ENCODE data around the gene TGFBR2.

Gene TGFBR2

DNA sequence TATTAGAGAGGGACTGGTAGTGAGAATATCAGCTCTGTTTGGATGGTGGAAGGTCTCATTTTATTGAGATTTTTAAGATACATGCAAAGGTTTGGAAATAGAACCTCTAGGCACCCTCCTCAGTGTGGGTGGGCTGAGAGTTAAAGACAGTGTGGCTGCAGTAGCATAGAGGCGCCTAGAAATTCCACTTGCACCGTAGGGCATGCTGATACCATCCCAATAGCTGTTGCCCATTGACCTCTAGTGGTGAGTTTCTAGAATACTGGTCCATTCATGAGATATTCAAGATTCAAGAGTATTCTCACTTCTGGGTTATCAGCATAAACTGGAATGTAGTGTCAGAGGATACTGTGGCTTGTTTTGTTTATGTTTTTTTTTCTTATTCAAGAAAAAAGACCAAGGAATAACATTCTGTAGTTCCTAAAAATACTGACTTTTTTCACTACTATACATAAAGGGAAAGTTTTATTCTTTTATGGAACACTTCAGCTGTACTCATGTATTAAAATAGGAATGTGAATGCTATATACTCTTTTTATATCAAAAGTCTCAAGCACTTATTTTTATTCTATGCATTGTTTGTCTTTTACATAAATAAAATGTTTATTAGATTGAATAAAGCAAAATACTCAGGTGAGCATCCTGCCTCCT, 87.2 kb downstream of the TGFBR2 start:
- peak; percentile 73 for DNase-seq (ENCODE audit: low spot score)

GRCh38 chr3:30694148-30694547, 87.7 kb downstream of the TGFBR2 start:
- DNase-seq (ENCODE audit: low spot score): no peak

DNA sequence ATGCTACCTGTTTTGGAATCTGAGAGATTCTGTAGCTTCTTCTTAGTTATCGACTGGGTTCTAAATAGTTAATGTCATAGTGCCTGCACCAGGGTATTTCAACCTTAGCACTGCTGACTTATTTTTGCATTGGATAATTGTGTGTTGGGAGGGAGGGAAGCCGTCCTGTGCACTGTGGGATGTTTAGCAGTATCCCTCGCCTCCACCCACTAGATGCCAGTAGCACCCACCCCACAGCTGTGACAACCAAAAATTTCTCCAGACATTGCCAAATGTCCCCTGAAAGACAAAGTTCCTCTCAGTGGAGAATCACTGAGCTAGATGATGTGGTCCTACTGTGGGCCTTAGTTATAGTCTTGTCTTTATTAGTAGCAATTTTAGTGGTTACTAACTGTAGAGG, 88.3 kb downstream of the TGFBR2 start:
- no peak for DNase-seq (ENCODE audit: low spot score)

- peak; percentile 19 for DNase-seq (ENCODE audit: low spot score)
Measured at GRCh38 chr3:30695302-30696061, 89.1 kb downstream of the TGFBR2 start.

GRCh38 chr3:30696403-30696819, 90.0 kb downstream of the TGFBR2 start:
- DNase-seq (ENCODE audit: low spot score): no peak

DNA sequence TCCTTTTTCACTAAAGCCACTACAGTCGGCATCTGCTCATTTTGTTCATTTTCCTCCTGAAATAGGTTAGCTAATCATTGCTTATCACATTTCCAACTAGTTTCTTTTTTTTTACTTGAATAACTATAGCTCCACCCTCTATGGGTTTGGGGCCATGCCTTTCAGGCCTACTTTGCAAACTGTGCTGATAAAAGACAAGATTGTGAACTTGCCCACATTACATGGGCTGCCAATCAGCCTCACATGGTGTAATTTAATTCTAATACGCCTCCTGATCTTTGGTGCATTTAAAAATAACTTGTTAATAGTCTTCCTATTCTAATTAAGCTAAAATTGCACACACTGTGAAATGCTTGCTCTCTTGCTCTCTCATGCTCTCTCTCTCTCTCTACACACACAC, 90.5 kb downstream of the TGFBR2 start:
- DNase-seq (ENCODE audit: low spot score): no peak

DNA sequence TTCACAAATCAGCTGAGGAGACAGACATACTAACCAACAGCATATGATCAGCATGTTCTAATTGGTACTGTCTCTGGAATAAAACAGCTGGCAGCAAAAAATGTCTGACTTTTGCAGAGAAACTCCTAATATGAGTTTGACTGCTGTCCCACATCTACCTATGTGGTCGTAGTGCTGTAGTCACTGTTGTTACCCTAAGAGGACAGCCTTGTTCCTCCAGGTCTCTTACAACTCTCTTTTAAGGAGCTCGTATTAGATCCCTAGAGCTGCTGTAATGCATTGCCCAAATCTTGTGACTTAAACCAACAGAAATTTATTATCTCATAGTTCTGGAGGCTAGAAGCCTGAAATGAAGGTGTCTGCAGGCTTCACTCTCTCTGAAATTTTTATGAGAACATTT, 92.1 kb downstream of the TGFBR2 start:
- DNase-seq (ENCODE audit: low spot score): no peak

DNA sequence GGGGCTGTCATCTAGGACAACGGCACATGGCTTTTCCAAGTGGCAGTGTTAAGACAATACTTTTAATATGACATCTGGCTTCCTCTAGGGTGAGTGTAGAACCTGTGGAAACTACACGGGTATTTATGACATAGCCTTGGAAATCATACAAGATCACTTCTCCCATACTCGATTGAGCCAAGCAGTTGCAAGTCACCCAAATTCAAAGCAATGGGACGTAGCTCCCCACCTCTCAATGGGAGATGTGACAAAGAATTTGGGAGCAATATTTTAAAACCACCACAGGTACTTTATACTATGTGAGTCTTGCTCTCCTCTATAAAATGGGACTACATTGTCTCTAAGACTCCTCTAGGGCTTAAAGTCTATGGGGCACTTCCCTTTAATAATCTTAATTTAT, 93.5 kb downstream of the TGFBR2 start:
- no peak for DNase-seq (ENCODE audit: low spot score)

DNA sequence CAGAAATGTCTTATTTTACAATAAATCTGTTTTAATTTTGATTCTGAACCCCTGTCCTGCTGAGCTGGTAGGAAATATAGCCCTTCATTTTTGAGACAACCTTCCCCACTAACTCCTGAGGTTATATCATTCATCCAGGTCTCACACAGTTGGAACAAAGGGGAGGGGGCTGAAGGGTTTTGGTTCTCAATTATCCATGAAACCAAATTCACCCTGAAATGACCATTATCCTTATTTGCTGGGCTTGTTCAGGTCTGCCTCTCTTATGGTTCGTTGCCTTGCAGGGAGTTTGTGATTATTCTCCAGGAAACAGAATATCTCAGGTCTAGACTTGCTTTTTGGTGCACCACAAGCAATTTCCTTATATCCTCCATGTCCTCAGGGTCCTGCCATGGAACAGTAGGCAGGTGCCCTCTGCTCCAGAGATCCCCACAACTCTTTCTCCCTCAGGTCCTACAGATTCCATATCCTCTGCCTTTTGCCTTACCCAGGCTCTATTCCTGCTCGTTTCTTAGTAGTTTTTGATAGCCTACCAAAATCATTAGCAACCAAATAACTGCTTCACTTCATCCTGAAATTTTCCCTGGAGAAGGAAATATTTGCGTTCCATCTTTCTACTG, 94.4 kb downstream of the TGFBR2 start:
- DNase-seq (ENCODE audit: low spot score): no peak

DNA sequence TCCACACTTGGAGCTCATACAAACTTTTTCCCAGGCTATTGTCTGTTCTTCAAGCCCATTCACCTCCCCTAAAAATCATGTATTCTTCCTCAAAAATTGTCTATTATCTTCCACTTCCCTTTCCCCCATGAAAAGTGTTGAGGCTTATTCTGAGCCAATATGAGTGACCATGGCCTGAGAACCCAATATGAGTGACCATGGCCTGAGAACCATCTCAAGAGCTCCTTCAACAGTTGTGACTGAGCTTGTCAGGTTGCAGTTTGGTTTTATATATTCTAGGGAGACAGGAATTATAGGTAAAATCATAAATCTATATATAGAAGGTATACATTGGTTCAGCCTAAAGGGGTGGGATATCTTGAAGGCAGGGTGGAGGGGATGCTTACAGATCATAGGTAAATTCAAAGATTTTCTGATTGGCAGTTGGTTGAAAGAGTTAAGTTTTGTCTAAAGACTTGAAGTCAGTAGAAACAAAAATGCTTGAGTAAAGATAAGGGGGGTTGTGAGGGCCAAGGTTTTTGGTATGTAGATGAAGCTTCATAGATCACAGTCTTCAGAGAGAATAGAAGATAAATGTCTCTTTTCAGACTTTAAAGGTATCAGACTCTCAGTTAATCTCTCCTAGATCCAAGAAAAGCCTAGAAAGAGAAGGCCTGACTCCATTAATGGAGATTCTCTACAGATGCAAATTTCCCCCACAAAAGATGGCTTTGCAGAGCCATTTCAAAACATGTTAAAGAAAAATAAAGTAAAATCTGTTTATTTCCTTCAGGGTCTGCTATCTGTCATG, 95.8 kb downstream of the TGFBR2 start:
- DNase-seq (ENCODE audit: low spot score): no peak

- no peak for DNase-seq (ENCODE audit: low spot score)
Measured at GRCh38 chr3:30702828-30703397, 96.5 kb downstream of the TGFBR2 start.

- no peak for DNase-seq (ENCODE audit: low spot score)
Measured at GRCh38 chr3:30704931-30705890, 98.8 kb downstream of the TGFBR2 start.

DNA sequence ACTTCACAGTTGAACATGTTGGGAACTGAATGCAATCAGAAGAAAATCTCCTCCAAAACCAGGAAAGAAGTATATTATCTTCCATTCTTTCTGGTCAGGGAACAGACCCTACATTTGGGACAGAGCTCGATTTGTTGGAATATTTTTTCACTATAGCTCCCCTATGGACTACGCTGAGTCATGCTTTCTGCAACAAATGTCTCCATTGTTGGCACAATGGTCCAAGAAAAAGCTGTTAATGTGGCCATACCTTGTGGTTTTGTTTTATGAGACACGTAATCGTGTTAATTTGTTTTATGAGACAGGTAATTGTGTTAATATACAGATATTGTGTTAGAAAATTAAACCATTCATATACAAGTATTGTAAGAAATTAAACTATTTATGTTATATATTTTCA, 101.4 kb downstream of the TGFBR2 start:
- no peak for DNase-seq (ENCODE audit: low spot score)

DNA sequence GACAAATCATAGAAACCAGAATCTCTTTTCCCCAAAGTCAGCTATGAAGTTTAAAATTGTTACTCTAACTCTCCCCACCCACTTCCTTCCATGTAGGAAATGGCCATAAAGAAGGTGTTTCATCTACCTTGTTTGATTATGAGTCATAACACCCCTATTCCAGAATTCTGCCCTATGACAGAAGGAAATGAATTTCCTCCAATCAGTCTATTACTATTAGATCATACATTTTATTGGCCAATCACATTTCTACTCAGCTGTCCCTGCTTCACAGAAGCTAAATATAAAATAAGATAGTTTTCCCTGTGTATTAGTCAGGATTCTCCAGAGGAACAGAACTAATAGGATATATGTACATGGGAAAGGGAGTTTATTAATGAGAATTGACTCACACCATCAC, 102.1 kb downstream of the TGFBR2 start:
- no peak for DNase-seq (ENCODE audit: low spot score)

DNA sequence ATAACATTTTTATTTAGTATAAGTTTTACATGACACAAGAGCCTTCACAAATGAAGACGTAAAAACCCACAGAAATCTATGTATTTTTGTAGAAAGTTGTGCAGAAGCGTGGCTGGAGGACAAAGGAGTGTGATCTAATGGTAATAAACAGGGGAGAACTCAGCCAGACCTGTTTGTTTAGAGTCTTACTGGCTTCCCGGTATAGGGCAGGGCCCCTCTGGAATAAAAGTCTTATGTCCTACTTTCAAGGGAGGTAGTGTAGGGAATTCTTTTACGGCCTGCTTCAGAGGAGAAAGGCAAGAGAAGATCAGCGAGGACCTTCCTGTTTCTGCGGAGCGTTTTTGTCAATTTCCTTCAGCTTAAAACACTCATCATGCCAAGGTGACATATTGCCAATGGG, 103.6 kb downstream of the TGFBR2 start:
- no peak for DNase-seq (ENCODE audit: low spot score)

- no peak for DNase-seq (ENCODE audit: low spot score)
Measured at GRCh38 chr3:30711151-30711550, 104.8 kb downstream of the TGFBR2 start.

DNA sequence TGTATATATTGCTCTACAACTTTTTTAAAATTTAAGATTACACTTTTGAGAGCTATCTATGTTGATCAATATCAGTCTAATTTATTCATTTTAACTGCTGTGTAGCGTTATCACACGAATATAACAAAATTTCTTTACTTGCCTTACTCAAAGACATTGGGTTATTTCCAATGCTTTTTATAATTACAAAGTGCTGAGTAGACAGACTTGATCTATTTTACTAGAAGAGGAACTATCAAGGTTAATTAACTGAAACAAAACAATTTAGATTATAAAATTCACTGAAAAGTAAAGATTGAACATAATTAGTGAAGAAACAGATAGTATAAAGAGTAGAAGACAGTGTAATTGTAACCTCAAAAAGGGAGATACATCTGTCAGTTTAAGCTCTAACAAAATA, 105.5 kb downstream of the TGFBR2 start:
- DNase-seq (ENCODE audit: low spot score): no peak

GRCh38 chr3:30712991-30713390, 106.6 kb downstream of the TGFBR2 start:
- DNase-seq (ENCODE audit: low spot score): no peak

GRCh38 chr3:30713885-30714503, 107.6 kb downstream of the TGFBR2 start:
- no peak for DNase-seq (ENCODE audit: low spot score)

- DNase-seq (ENCODE audit: low spot score): no peak
Measured at GRCh38 chr3:30719536-30719935, 113.1 kb downstream of the TGFBR2 start.

Data from iPS-NIHi11 (cell line).